Loucy (cell line): ENCODE measurements around the gene CCL7.

ENCODE experiments used
- H2AFZ ChIP-seq: fragments of 200-600 bp; sonication (generic); 2 replicates; pipeline ENCODE4 v1.6.0; 2016; ENCODE audit warnings: antibody characterized with exemption, mild to moderate bottlenecking, low read length, moderate library complexity
- H3F3A ChIP-seq: fragments of 200-600 bp; 2 replicates; pipeline ENCODE4 v1.6.0; 2016; ENCODE audit warnings: antibody characterized with exemption, low read depth, mild to moderate bottlenecking
- H3K27me3 ChIP-seq: fragments of 200-600 bp; sonication (generic); 2 replicates; pipeline ENCODE4 v1.6.1; 2014; ENCODE audit warnings: low read length, mild to moderate bottlenecking; ENCODE audit not compliant: insufficient read depth, poor library complexity, severe bottlenecking
- H3K36me3 ChIP-seq: fragments of 200-600 bp; sonication (generic); 2 replicates; pipeline ENCODE4 v1.6.1; 2016; ENCODE audit warnings: low read length; ENCODE audit not compliant: insufficient read depth
- H3K4me1 ChIP-seq: fragments of 200-600 bp; sonication (generic); 2 replicates; pipeline ENCODE4 v1.5.1; 2014; ENCODE audit warnings: low read length, mild to moderate bottlenecking; ENCODE audit not compliant: insufficient read depth, poor library complexity, severe bottlenecking
- H3K4me2 ChIP-seq: fragments of 200-600 bp; sonication (generic); 2 replicates; pipeline ENCODE4 v1.6.0; 2014; ENCODE audit warnings: antibody characterized with exemption, low read length, low read depth, mild to moderate bottlenecking; ENCODE audit not compliant: poor library complexity, severe bottlenecking
- H3K4me3 ChIP-seq: fragments of 200-600 bp; sonication (generic); 2 replicates; pipeline ENCODE4 v1.5.1; 2014; ENCODE audit warnings: low read length, mild to moderate bottlenecking, mixed read lengths; ENCODE audit not compliant: poor library complexity, severe bottlenecking
- H3K79me2 ChIP-seq: fragments of 200-600 bp; sonication (generic); 2 replicates; pipeline ENCODE4 v1.6.1; 2014; ENCODE audit warnings: low read length; ENCODE audit not compliant: insufficient read depth
- H3K9ac ChIP-seq: fragments of 200-600 bp; sonication (generic); 2 replicates; pipeline ENCODE4 v1.6.0; 2014; ENCODE audit warnings: mild to moderate bottlenecking, low read depth, low read length, moderate library complexity; ENCODE audit not compliant: poor library complexity, severe bottlenecking
- H3K9me2 ChIP-seq: fragments of 200-600 bp; sonication (generic); replicated peaks from 2 replicates; pipeline ENCODE4 v1.6.1; 2016; ENCODE audit warnings: low read depth, low read length, mixed read lengths
- H3K9me3 ChIP-seq: fragments of 200-600 bp; sonication (generic); 2 replicates; pipeline ENCODE4 v1.6.1; 2014; ENCODE audit warnings: mild to moderate bottlenecking, antibody characterized with exemption, low read length, low read depth; ENCODE audit not compliant: insufficient read depth
- H4K20me1 ChIP-seq: fragments of 200-600 bp; sonication (generic); 2 replicates; pipeline ENCODE4 v1.6.0; 2014; ENCODE audit warnings: antibody characterized with exemption, low read length, mild to moderate bottlenecking; ENCODE audit not compliant: insufficient read depth, poor library complexity, severe bottlenecking
- CTCF ChIP-seq: fragments of 200-600 bp; sonication (generic); conservative IDR thresholded peaks from 2 replicates; pipeline ENCODE4 v1.5.1; 2014; ENCODE audit warnings: mild to moderate bottlenecking, antibody characterized with exemption, low read length
- EZH2phosphoT487 ChIP-seq: fragments of 200-600 bp; IDR thresholded peaks from 2 replicates; pipeline ENCODE4 v1.6.1; 2018; ENCODE audit warnings: antibody characterized with exemption, mild to moderate bottlenecking, moderate library complexity, borderline replicate concordance

The CCL7 gene

GRCh38 chr17:34275881-34276280 is 5.9 kb downstream of the CCL7 start:
- Histone ChIP-seq H3K27me3 (no peaks in the 10 kb centered on the region), H3K79me2 (no peaks in the 10 kb centered on the region), H3K4me3 (no peak overlapping the region), H4K20me1 (no peaks in the 10 kb centered on the region), H3K4me2 (no peak overlapping the region), H3K9me3 (no peaks in the 10 kb centered on the region), H3F3A (no peaks in the 10 kb centered on the region), H3K4me1 (no peaks in the 10 kb centered on the region), H3K9me2 (no peaks in the 10 kb centered on the region), H3K36me3 (no peaks in the 10 kb centered on the region), H2AFZ (no peak overlapping the region), H3K9ac (no peak overlapping the region)
- TF ChIP-seq CTCF = no peak
- no peak for TF ChIP-seq EZH2phosphoT487

GRCh38 chr17:34276826-34277225 is 6.8 kb downstream of the CCL7 start:
- no peaks in the 10 kb centered on the region for H3F3A ChIP-seq
- H3K4me2 ChIP-seq = no peak overlapping the region
- no peaks in the 10 kb centered on the region for H3K27me3 ChIP-seq
- no peaks in the 10 kb centered on the region for H3K79me2 ChIP-seq
- H3K4me1 ChIP-seq = no peaks in the 10 kb centered on the region
- H4K20me1 ChIP-seq = no peaks in the 10 kb centered on the region
- H3K36me3 ChIP-seq = no peaks in the 10 kb centered on the region
- H3K4me3 ChIP-seq = no peak overlapping the region
- no peak overlapping the region for H3K9ac ChIP-seq
- TF ChIP-seq EZH2phosphoT487 (no peak), CTCF (no peak)
- no peaks in the 10 kb centered on the region for H3K9me3 ChIP-seq
- H3K9me2 ChIP-seq = no peaks in the 10 kb centered on the region
- H2AFZ ChIP-seq = no peak overlapping the region

- H3F3A ChIP-seq = no peaks in the 10 kb centered on the region
- H3K9me2 ChIP-seq = no peaks in the 10 kb centered on the region
- H3K79me2 ChIP-seq = no peaks in the 10 kb centered on the region
- TF ChIP-seq CTCF (no peak), EZH2phosphoT487 (no peak)
- H3K4me2 ChIP-seq = no peak overlapping the region
- no peaks in the 10 kb centered on the region for H4K20me1 ChIP-seq
- no peaks in the 10 kb centered on the region for H3K4me1 ChIP-seq
- no peaks in the 10 kb centered on the region for H3K27me3 ChIP-seq
- no peaks in the 10 kb centered on the region for H3K36me3 ChIP-seq
- H3K4me3 ChIP-seq = no peak overlapping the region
- H3K9me3 ChIP-seq = no peaks in the 10 kb centered on the region
- no peak overlapping the region for H2AFZ ChIP-seq
- no peak overlapping the region for H3K9ac ChIP-seq
Observed at GRCh38 chr17:34283571-34283970, 13.6 kb downstream of the CCL7 start.
